HCT116 (cell line): ENCODE results near the gene MINDY4. TPM values are rescaled to one million over a fixed set of nuclear protein-coding genes. Genes with fewer than 3 reads are reported as not detected.

Experiments
- ATAC-seq: fragments of 200-7000 bp; cut with Tn5 transposase; 2 replicates; pipeline ENCODE4 v1.9.1; 2020; ENCODE audit warnings: mild to moderate bottlenecking, moderate library complexity
- BruUV-seq: library from RNA; stranded (reverse); fragments of 400-500 nt; replicated peaks from 2 replicates; lab custom pipeline; 2021; lab: Mats Ljungman, UMichigan
- CTCF ChIA-PET: fragments of 300-600 bp; sonication (Branson Sonifier 250); formaldehyde crosslinking; loops from one replicate; lab custom pipeline; 2021; ENCODE audit warnings: antibody characterized with exemption; lab: Charles Lee
- POLR2A ChIA-PET: fragments of 300-600, 350-600 bp; sonication (Branson Sonifier 250); formaldehyde crosslinking; loops from one replicate; lab custom pipeline; 2021; ENCODE audit warnings: antibody characterized with exemption; lab: Charles Lee
- RAD21 ChIA-PET, 2 experiments: fragments of 300-600 bp; sonication (Branson Sonifier 250); formaldehyde crosslinking; loops; one replicate each; lab custom pipeline; 2023; ENCODE audit warnings: low total read pairs in 2 of 2; ENCODE audit not compliant: uncharacterized antibody in 2 of 2, unreplicated experiment in 2 of 2, low non-redundant PET in 1 of 2; lab: Charles Lee
- DNase-seq: peaks from one replicate; pipeline ENCODE4 v3.0.0-alpha.2; 2010; ENCODE audit warnings: low read depth, low spot score
- H2AFZ ChIP-seq: fragments of 200-600 bp; shearing (Covaris generic), sonication (generic); 2 replicates; pipeline ENCODE4 v1.6.1; 2017; ENCODE audit warnings: low read depth, mixed run types, mixed read lengths, antibody characterized with exemption, low read length; ENCODE audit not compliant: poor library complexity, severe bottlenecking
- H3K27ac ChIP-seq: 2 replicates; pipeline ENCODE4 v1.5.1; 2012; ENCODE audit warnings: low read depth, low read length
- H3K27me3 ChIP-seq: fragments of 200-600 bp; sonication (generic); 2 replicates; pipeline ENCODE4 v1.6.1; 2016; ENCODE audit warnings: mixed run types, low read length, mixed read lengths; ENCODE audit not compliant: insufficient read depth
- H3K36me3 ChIP-seq, 2 experiments: fragments of 200-500 bp in 1 of 2; fragments of 200-600 bp in 1 of 2; sonication (Bioruptor generic) in 1 of 2; sonication (generic) in 1 of 2; 2 replicates each; pipeline versions ENCODE4 v1.5.1 to v1.6.1; 2014 to 2016; ENCODE audit warnings: low read length in 2 of 2, inconsistent platforms in 1 of 2, mixed read lengths in 1 of 2, mixed run types in 1 of 2; ENCODE audit not compliant: insufficient read depth in 2 of 2, control insufficient read depth in 1 of 2
- H3K4me1 ChIP-seq, 2 experiments: fragments of 200-600 bp in 1 of 2; sonication (generic) in 1 of 2; 2 replicates each; pipeline versions ENCODE4 v1.5.1 to v1.6.1; 2012 to 2017; ENCODE audit warnings: low read length in 2 of 2, inconsistent platforms in 1 of 2, mild to moderate bottlenecking in 1 of 2, mixed read lengths in 1 of 2, mixed run types in 1 of 2, moderate library complexity in 1 of 2; ENCODE audit not compliant: insufficient read depth in 2 of 2, control insufficient read depth in 1 of 2
- H3K4me2 ChIP-seq: fragments of 200-600 bp; sonication (generic); 2 replicates; pipeline ENCODE4 v1.6.1; 2017; ENCODE audit warnings: mixed run types, low read length, mixed read lengths
- H3K4me3 ChIP-seq, 2 experiments: fragments of 200-600 bp in 1 of 2; sonication (generic) in 1 of 2; replicated peaks in 1 of 2; 2 replicates each; pipeline ENCODE4 v1.5.1; 2011 to 2016; ENCODE audit warnings: low read length in 2 of 2, control low read depth in 1 of 2, low read depth in 1 of 2, mild to moderate bottlenecking in 1 of 2, mixed read lengths in 1 of 2, mixed run types in 1 of 2
- H3K79me2 ChIP-seq: fragments of 200-600 bp; sonication (generic); 2 replicates; pipeline ENCODE4 v1.6.1; 2017; ENCODE audit warnings: mild to moderate bottlenecking, mixed run types, low read length, moderate library complexity, mixed read lengths; ENCODE audit not compliant: insufficient read depth
- H3K9ac ChIP-seq: fragments of 200-600 bp; sonication (generic); 2 replicates; pipeline ENCODE4 v1.6.1; 2016; ENCODE audit warnings: low read length, mixed read lengths
- H3K9me2 ChIP-seq: fragments of 200-600 bp; sonication (generic), shearing (Covaris generic); 2 replicates; pipeline ENCODE4 v1.6.1; 2017; ENCODE audit warnings: mixed run types, mild to moderate bottlenecking, moderate library complexity; ENCODE audit not compliant: insufficient read depth
- H3K9me3 ChIP-seq, 2 experiments: fragments of 200-500 bp in 1 of 2; fragments of 200-600 bp in 1 of 2; sonication (Bioruptor generic) in 1 of 2; sonication (generic) in 1 of 2; 2 replicates each; pipeline ENCODE4 v1.6.1; 2014 to 2017; ENCODE audit warnings: low read length in 2 of 2, mixed read lengths in 2 of 2, inconsistent platforms in 1 of 2, low read depth in 1 of 2, mild to moderate bottlenecking in 1 of 2, mixed run types in 1 of 2, moderate library complexity in 1 of 2; ENCODE audit not compliant: control insufficient read depth in 1 of 2, insufficient read depth in 1 of 2
- H4K20me1 ChIP-seq: fragments of 200-600 bp; sonication (generic), shearing (Covaris generic); 2 replicates; pipeline ENCODE4 v1.6.1; 2017; ENCODE audit warnings: mixed run types, mild to moderate bottlenecking, moderate library complexity; ENCODE audit not compliant: insufficient read depth
- CBX3 ChIP-seq: IDR thresholded peaks from 2 replicates; pipeline ENCODE4 v1.6.1; 2012; ENCODE audit warnings: low read depth
- CEBPB ChIP-seq: IDR thresholded peaks from 2 replicates; pipeline ENCODE4 v1.6.1; 2012; ENCODE audit warnings: low read depth
- EGR1 ChIP-seq: IDR thresholded peaks from 2 replicates; pipeline ENCODE4 v1.6.1; 2012; ENCODE audit warnings: low read depth
- EZH2 ChIP-seq: fragments of 200-600 bp; sonication (generic); IDR thresholded peaks from 2 replicates; pipeline ENCODE4 v1.6.1; 2017; ENCODE audit warnings: antibody characterized with exemption, mixed run types
- EZH2phosphoT487 ChIP-seq: fragments of 200-600 bp; IDR thresholded peaks from 2 replicates; pipeline ENCODE4 v1.6.1; 2018; ENCODE audit warnings: antibody characterized with exemption, borderline replicate concordance
- JUND ChIP-seq: IDR thresholded peaks from 2 replicates; pipeline ENCODE4 v1.6.1; 2012
- RAD21 ChIP-seq: IDR thresholded peaks from 2 replicates; pipeline ENCODE4 v1.6.1; 2012; ENCODE audit warnings: low read depth, mild to moderate bottlenecking
- SIN3A ChIP-seq: IDR thresholded peaks from 2 replicates; pipeline ENCODE4 v1.6.1; 2012; ENCODE audit warnings: low read depth
- SP1 ChIP-seq: IDR thresholded peaks from 2 replicates; pipeline ENCODE4 v1.6.1; 2012; ENCODE audit warnings: low read depth
- SRF ChIP-seq: IDR thresholded peaks from 2 replicates; pipeline ENCODE4 v1.6.1; 2012; ENCODE audit warnings: low read depth
- TCF7L2 ChIP-seq: IDR thresholded peaks from 2 replicates; pipeline ENCODE4 v1.7.0; 2011; ENCODE audit warnings: borderline replicate concordance, inconsistent platforms; ENCODE audit not compliant: insufficient read depth, insufficient read length; ENCODE audit errors: extremely low read depth
- ZFX ChIP-seq: fragments of 450-650 bp; IDR thresholded peaks from 2 replicates; pipeline ENCODE4 v1.6.1; 2017
- intact Hi-C: fragments of 100-400 bp; cut with micrococcal nuclease; formaldehyde crosslinking; loops from 2 replicates; pipeline ENCODE4 v1.10.0; 2022
- total RNA-seq: library from RNA; stranded (reverse); gene quantifications from one replicate; pipeline ENCODE4 v1.2.1, GENCODE V29; 2021; ENCODE audit not compliant: unreplicated experiment
- TF ChIP-seq, protein P1 (sequence below): IDR thresholded peaks from 2 replicates; pipeline ENCODE4 v1.6.1; 2012
- TF ChIP-seq, protein P2 (sequence below): IDR thresholded peaks from 2 replicates; pipeline ENCODE4 v1.6.1; 2011; ENCODE audit warnings: mild to moderate bottlenecking, low read length, moderate library complexity; ENCODE audit not compliant: insufficient replicate concordance; ENCODE audit errors: extremely low read depth
- TF ChIP-seq, protein P3 (sequence below), 3 experiments: fragments of 200-600 bp in 1 of 3; sonication (generic) in 1 of 3; IDR thresholded peaks in 2 of 3; conservative IDR thresholded peaks in 1 of 3; 2 replicates each; pipeline ENCODE4 v1.5.1; 2012 to 2017; ENCODE audit warnings: low read depth in 2 of 3, low read length in 2 of 3, antibody characterized with exemption in 1 of 3, borderline replicate concordance in 1 of 3, control low read depth in 1 of 3, mild to moderate bottlenecking in 1 of 3, mixed read lengths in 1 of 3, mixed run types in 1 of 3, moderate library complexity in 1 of 3; ENCODE audit not compliant: insufficient read depth in 1 of 3
- TF ChIP-seq, protein P4 (sequence below): IDR thresholded peaks from 2 replicates; pipeline ENCODE4 v1.6.1; 2012; ENCODE audit warnings: low read depth
- TF ChIP-seq, protein P5 (sequence below): IDR thresholded peaks from 2 replicates; pipeline ENCODE4 v1.6.1; 2012

MINDY4 gene
- total RNA-seq, 1 experiment from 2014 or later: 6.1 TPM

DNA sequence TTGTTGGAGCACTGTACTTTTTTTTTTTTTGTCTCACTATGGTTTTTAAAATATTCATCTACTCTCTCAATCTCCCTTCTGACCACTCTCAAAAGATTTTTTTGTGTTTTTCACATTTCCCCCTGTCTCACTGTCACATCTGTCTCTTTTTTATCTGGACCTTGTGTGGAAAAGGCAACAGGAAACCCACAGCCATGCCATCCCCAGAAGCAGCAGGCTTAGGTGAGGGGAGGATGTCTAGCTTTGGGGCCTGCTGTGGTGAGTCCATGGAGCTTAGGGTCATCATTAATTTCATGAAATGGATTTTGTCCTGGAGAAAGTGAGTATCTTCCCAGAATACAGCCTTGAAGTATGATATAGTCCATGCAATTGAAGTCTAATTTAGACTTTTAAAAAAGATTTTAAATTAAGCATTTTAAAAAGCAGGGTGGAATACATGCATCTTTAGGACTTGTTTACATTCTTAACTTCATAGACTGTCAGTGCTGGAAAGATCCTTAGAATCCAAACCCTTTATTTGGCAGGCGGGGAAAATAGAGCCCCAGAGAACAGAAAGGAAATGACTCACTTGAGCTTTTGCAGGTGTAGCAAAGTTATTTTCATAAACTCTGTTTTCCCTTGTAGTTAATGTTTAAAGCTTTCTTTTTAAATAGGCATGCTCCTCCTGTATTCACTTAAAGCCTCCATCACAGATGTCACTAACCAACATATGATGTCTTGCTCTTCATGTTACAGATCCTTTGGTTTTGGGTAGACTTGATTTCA lies 25.1 kb downstream of the MINDY4 start:
- Histone ChIP-seq H3K79me2 (no peaks in the 10 kb centered on the region), H3K9ac (no peak overlapping the region), H3K9me3 (no peaks in the 10 kb centered on the region), H3K4me2 (no peak overlapping the region)
- DNase-seq: no peak
- CTCF ChIA-PET: no interaction called here
- no TSS peak for BruUV-seq
- TF ChIP-seq CEBPB (no peak), EGR1 (no peak), SIN3A (no peak), EZH2phosphoT487 (no peak), EZH2 (no peak), RAD21 (no peak), SP1 (no peak), SRF (no peak), TCF7L2 (no peak), CBX3 (no peak), JUND (no peak), ZFX (no peak)
- TF ChIP-seq, protein P1, sequence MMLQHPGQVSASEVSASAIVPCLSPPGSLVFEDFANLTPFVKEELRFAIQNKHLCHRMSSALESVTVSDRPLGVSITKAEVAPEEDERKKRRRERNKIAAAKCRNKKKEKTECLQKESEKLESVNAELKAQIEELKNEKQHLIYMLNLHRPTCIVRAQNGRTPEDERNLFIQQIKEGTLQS: no peak
- TF ChIP-seq, protein P2, sequence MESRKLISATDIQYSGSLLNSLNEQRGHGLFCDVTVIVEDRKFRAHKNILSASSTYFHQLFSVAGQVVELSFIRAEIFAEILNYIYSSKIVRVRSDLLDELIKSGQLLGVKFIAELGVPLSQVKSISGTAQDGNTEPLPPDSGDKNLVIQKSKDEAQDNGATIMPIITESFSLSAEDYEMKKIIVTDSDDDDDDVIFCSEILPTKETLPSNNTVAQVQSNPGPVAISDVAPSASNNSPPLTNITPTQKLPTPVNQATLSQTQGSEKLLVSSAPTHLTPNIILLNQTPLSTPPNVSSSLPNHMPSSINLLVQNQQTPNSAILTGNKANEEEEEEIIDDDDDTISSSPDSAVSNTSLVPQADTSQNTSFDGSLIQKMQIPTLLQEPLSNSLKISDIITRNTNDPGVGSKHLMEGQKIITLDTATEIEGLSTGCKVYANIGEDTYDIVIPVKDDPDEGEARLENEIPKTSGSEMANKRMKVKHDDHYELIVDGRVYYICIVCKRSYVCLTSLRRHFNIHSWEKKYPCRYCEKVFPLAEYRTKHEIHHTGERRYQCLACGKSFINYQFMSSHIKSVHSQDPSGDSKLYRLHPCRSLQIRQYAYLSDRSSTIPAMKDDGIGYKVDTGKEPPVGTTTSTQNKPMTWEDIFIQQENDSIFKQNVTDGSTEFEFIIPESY: no peak
- TF ChIP-seq, protein P3, sequence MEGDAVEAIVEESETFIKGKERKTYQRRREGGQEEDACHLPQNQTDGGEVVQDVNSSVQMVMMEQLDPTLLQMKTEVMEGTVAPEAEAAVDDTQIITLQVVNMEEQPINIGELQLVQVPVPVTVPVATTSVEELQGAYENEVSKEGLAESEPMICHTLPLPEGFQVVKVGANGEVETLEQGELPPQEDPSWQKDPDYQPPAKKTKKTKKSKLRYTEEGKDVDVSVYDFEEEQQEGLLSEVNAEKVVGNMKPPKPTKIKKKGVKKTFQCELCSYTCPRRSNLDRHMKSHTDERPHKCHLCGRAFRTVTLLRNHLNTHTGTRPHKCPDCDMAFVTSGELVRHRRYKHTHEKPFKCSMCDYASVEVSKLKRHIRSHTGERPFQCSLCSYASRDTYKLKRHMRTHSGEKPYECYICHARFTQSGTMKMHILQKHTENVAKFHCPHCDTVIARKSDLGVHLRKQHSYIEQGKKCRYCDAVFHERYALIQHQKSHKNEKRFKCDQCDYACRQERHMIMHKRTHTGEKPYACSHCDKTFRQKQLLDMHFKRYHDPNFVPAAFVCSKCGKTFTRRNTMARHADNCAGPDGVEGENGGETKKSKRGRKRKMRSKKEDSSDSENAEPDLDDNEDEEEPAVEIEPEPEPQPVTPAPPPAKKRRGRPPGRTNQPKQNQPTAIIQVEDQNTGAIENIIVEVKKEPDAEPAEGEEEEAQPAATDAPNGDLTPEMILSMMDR (IDR thresholded peaks at IDR 0.05 in 2 of 3, conservative IDR thresholded peaks at IDR 0.05 in 1 of 3; ENCODE audit: borderline replicate concordance in 1 of 3, insufficient read depth in 1 of 3, low read depth in 2 of 3, low read length in 2 of 3): no peak
- TF ChIP-seq, protein P4, sequence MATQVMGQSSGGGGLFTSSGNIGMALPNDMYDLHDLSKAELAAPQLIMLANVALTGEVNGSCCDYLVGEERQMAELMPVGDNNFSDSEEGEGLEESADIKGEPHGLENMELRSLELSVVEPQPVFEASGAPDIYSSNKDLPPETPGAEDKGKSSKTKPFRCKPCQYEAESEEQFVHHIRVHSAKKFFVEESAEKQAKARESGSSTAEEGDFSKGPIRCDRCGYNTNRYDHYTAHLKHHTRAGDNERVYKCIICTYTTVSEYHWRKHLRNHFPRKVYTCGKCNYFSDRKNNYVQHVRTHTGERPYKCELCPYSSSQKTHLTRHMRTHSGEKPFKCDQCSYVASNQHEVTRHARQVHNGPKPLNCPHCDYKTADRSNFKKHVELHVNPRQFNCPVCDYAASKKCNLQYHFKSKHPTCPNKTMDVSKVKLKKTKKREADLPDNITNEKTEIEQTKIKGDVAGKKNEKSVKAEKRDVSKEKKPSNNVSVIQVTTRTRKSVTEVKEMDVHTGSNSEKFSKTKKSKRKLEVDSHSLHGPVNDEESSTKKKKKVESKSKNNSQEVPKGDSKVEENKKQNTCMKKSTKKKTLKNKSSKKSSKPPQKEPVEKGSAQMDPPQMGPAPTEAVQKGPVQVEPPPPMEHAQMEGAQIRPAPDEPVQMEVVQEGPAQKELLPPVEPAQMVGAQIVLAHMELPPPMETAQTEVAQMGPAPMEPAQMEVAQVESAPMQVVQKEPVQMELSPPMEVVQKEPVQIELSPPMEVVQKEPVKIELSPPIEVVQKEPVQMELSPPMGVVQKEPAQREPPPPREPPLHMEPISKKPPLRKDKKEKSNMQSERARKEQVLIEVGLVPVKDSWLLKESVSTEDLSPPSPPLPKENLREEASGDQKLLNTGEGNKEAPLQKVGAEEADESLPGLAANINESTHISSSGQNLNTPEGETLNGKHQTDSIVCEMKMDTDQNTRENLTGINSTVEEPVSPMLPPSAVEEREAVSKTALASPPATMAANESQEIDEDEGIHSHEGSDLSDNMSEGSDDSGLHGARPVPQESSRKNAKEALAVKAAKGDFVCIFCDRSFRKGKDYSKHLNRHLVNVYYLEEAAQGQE: no peak
- TF ChIP-seq, protein P5, sequence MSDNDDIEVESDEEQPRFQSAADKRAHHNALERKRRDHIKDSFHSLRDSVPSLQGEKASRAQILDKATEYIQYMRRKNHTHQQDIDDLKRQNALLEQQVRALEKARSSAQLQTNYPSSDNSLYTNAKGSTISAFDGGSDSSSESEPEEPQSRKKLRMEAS: no peak
- TF ChIP-seq, all 23 proteins: peak for 0
- intact Hi-C loops: no loop called here
- no peak overlapping the region for H3K27ac ChIP-seq
- H3K9me2 ChIP-seq: no peaks in the 10 kb centered on the region
- no peak for ATAC-seq
- no peaks in the 10 kb centered on the region for H3K27me3 ChIP-seq
- ChIA-PET RAD21 (no interaction called here), POLR2A (no interaction called here)
- H4K20me1 ChIP-seq: no peaks in the 10 kb centered on the region
- H3K4me1 ChIP-seq: peaks cover 0 to 22% of the 10 kb centered on the region in 2 experiments; a peak in 3 of 4 replicates
- H3K4me3 ChIP-seq: no peak overlapping the region
- H2AFZ ChIP-seq: no peak overlapping the region
- H3K36me3 ChIP-seq: peaks cover 0 to 3% of the 10 kb centered on the region in 2 experiments; a peak in 2 of 4 replicates
